WERI-Rb-1 (cell line): Measurements from ENCODE around the gene NCAM2.

Experiments used
- DNase-seq: peaks from one replicate; pipeline ENCODE4 v3.0.0-alpha.2; 2020
- H3K27ac ChIP-seq: fragments of 250-450 bp; sonication (Bioruptor Pico); 2 replicates; pipeline ENCODE4 v1.5.1; 2020; ENCODE audit warnings: mild to moderate bottlenecking, moderate library complexity
- H3K27me3 ChIP-seq: fragments of 250-450 bp; sonication (Bioruptor Pico); 2 replicates; pipeline ENCODE4 v1.5.1; 2021; ENCODE audit warnings: mild to moderate bottlenecking, low read depth, moderate library complexity; ENCODE audit not compliant: insufficient read depth, severe bottlenecking
- H3K36me3 ChIP-seq: fragments of 250-450 bp; sonication (Bioruptor Pico); 2 replicates; pipeline ENCODE4 v1.5.1; 2020; ENCODE audit warnings: mild to moderate bottlenecking, moderate library complexity
- H3K4me3 ChIP-seq: 2 replicates; pipeline ENCODE4 v1.5.1; 2011; ENCODE audit warnings: low read depth, mild to moderate bottlenecking, control low read depth, low read length
- H3K9me3 ChIP-seq: fragments of 250-450 bp; sonication (Bioruptor Pico); 2 replicates; pipeline ENCODE4 v1.5.1; 2021; ENCODE audit warnings: mild to moderate bottlenecking, moderate library complexity; ENCODE audit not compliant: severe bottlenecking
- TF ChIP-seq, protein P1 (sequence below): IDR thresholded peaks from 2 replicates; pipeline ENCODE4 v1.5.1; 2011; ENCODE audit warnings: low read depth, mild to moderate bottlenecking, control low read depth, inconsistent platforms, low read length

NCAM2 gene

DNA sequence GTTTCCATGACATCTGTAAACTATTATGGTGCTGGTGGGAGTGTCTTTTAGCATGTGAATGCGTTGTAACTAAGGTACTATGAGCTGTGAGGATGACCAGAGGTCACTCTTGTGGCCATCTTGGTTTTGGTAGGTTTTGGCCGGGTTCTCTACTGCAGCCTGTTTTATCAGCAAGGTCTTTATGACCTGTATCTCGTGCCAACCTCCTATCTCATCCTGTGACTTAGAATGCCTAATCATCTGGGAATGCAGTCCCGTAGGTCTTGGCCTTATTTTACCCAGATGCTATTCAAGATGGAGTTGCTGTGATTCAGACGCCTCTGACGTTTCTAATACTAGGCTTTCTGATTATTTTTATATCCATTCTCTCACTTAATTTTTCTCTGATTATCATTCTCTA is 9.4 kb downstream of the NCAM2 start:
- H3K27me3 ChIP-seq, result no peaks in the 10 kb centered on the region
- no peak overlapping the region for H3K27ac ChIP-seq
- TF ChIP-seq, protein P1, sequence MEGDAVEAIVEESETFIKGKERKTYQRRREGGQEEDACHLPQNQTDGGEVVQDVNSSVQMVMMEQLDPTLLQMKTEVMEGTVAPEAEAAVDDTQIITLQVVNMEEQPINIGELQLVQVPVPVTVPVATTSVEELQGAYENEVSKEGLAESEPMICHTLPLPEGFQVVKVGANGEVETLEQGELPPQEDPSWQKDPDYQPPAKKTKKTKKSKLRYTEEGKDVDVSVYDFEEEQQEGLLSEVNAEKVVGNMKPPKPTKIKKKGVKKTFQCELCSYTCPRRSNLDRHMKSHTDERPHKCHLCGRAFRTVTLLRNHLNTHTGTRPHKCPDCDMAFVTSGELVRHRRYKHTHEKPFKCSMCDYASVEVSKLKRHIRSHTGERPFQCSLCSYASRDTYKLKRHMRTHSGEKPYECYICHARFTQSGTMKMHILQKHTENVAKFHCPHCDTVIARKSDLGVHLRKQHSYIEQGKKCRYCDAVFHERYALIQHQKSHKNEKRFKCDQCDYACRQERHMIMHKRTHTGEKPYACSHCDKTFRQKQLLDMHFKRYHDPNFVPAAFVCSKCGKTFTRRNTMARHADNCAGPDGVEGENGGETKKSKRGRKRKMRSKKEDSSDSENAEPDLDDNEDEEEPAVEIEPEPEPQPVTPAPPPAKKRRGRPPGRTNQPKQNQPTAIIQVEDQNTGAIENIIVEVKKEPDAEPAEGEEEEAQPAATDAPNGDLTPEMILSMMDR, result no peak
- no peak overlapping the region for H3K4me3 ChIP-seq
- DNase-seq, result no peak
- H3K9me3 ChIP-seq, result no peaks in the 10 kb centered on the region
- H3K36me3 ChIP-seq, result no peaks in the 10 kb centered on the region

DNA sequence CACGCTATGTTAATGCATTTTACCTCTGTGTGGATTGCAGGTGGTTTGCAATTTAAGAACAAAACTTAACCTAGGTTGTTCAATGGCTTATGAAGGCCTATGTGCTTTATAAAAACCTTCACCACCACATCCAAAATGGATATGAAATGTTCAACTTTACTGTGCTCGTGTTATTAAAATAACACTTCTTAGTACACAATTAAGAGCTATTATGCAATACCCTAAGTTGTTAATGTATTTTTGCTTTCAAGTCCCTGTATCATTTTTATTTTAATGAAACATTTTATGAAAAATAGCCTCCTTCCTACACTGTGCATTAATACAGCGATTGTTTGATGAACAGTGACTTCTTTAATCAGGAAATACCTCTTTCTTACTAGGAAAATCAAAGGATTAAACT is 12.0 kb downstream of the NCAM2 start:
- H3K27ac ChIP-seq, result no peak overlapping the region

DNA sequence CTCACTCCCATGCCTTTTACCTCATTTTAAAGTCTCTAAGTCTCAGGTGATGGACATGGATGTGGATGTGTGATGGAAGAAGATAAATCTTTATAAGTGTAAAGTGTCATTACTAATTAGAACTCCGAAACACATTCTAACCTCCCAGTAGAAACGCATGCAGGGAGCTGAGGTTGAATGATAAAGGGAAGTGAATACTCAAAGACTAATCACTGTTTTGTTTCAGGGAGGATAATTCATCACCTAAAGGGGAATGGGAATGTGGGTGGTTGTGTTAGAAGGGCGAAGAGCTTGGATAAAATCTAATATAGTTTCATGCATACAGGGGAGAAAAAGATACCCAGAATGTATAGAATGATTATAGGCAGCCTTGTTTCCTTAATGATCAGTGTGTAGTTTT is 12.5 kb downstream of the NCAM2 start:
- TF ChIP-seq, protein P1, result no peak
- no peak overlapping the region for H3K4me3 ChIP-seq
- no peak for DNase-seq
- H3K36me3 ChIP-seq, result no peaks in the 10 kb centered on the region
- H3K9me3 ChIP-seq, result no peaks in the 10 kb centered on the region
- no peaks in the 10 kb centered on the region for H3K27me3 ChIP-seq
- H3K27ac ChIP-seq, result no peak overlapping the region

More for the DNA sequence above, 12.0 kb downstream of the NCAM2 start:
- H3K4me3 ChIP-seq, result no peak overlapping the region
- no peaks in the 10 kb centered on the region for H3K36me3 ChIP-seq
- H3K9me3 ChIP-seq, result no peaks in the 10 kb centered on the region
- DNase-seq, result no peak
- TF ChIP-seq, protein P1, result no peak
- H3K27me3 ChIP-seq, result no peaks in the 10 kb centered on the region

DNA sequence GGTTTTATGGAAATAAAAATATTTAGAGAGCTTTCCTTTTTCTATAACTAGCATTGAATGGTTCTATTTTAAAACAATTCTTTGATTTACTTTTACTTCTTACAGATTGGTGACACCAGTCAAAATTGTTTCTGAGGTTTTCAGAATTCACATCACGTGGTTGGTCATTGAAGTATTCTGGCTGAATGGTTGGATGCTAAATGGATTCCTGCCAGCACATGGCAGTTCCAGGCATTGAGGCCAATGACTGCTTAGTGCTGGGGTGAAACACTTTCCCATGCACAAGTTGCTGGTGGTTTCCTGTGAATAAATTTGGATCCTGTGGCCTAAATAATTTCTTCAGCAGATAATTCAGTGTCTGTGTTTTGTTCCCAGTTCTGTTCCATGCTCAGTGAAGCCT is 20.6 kb downstream of the NCAM2 start:
- Histone ChIP-seq H3K4me3 (no peak overlapping the region), H3K27me3 (no peaks in the 10 kb centered on the region), H3K36me3 (no peaks in the 10 kb centered on the region), H3K27ac (no peak overlapping the region), H3K9me3 (no peaks in the 10 kb centered on the region)
- no peak for DNase-seq
- TF ChIP-seq, protein P1, result no peak

DNA sequence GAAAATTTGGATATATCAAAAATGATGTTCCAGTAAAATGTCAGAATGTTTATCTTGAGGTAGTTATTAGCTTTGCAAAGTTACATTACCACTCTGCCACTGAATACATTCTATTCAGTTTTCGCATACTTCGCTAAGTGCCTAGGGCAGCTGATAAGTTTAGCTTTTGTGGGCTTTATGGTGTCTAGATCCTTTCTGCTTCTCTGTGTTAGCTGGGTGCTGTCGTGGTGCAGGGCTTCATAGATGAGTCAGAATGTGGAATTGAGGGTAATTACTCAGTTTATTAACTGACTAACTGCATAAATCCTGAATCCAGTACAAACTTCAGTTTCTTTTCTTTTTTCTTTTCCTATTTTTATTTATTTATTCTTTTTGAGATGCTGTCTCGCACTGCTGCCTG is 21.5 kb downstream of the NCAM2 start:
- DNase-seq, result no peak
- TF ChIP-seq, protein P1, result no peak

DNA sequence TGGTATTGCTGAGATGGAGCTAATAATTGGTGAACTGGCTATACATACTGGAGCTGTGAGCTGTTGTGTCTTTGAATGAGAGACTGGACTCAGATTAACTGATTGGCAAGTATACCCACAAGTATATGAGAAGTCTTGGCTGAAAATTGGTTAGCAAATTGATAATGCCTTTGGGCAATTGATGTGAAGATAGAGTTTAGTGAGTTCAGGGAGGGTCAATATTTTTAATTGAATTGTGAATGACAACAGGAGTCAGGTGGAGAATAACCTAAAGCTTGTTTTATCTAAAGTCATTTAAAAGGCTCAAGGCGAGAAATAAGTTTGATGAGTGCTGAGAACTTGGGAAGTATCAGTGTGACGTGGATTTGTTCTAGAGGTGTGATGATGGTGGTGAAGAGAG is 27.5 kb downstream of the NCAM2 start:
- Histone ChIP-seq H3K27me3 (no peaks in the 10 kb centered on the region), H3K36me3 (no peaks in the 10 kb centered on the region), H3K27ac (no peak overlapping the region), H3K4me3 (no peak overlapping the region), H3K9me3 (no peaks in the 10 kb centered on the region)
- TF ChIP-seq, protein P1, result no peak
- DNase-seq, result no peak

More for the DNA sequence above, 21.5 kb downstream of the NCAM2 start:
- H3K36me3 ChIP-seq, result no peaks in the 10 kb centered on the region
- H3K27ac ChIP-seq, result no peak overlapping the region
- no peaks in the 10 kb centered on the region for H3K27me3 ChIP-seq
- no peaks in the 10 kb centered on the region for H3K9me3 ChIP-seq
- H3K4me3 ChIP-seq, result no peak overlapping the region
